Osteoblast (primary cell): ENCODE measurements around the gene DNAJB4. TPM values are rescaled to one million over a fixed set of nuclear protein-coding genes. Genes with fewer than 3 reads are reported as not detected.
"Not testable (repeated sequence)": the region's sequence is repeated elsewhere in the genome, so short reads cannot be mapped to it uniquely, and the experiment has no call there.

Experiments used
- DNase-seq: peaks from one replicate; pipeline ENCODE4 v3.0.0; 2011; ENCODE audit warnings: low spot score, mixed read lengths; ENCODE audit not compliant: insufficient read length; ENCODE audit errors: missing footprints
- H2AFZ ChIP-seq: 2 replicates; pipeline ENCODE4 v1.6.0; 2011; ENCODE audit warnings: mild to moderate bottlenecking, low read length
- H3K27ac ChIP-seq: 2 replicates; pipeline ENCODE4 v1.5.1; 2011; ENCODE audit warnings: mild to moderate bottlenecking, low read depth, low read length, moderate library complexity
- H3K27me3 ChIP-seq: 2 replicates; pipeline ENCODE4 v1.6.0; 2012; ENCODE audit warnings: mild to moderate bottlenecking, control low read depth, inconsistent platforms, low read length, moderate library complexity; ENCODE audit not compliant: insufficient read depth
- H3K36me3 ChIP-seq: 2 replicates; pipeline ENCODE4 v1.5.1; 2011; ENCODE audit warnings: mild to moderate bottlenecking, low read length, control low read depth, moderate library complexity; ENCODE audit not compliant: insufficient read depth
- H3K4me1 ChIP-seq: 2 replicates; pipeline ENCODE4 v1.5.1; 2011; ENCODE audit warnings: mild to moderate bottlenecking, low read length, control low read depth, moderate library complexity; ENCODE audit not compliant: insufficient read depth
- H3K4me2 ChIP-seq: 2 replicates; pipeline ENCODE4 v1.6.0; 2011; ENCODE audit warnings: mild to moderate bottlenecking, low read length; ENCODE audit not compliant: insufficient read depth
- H3K4me3 ChIP-seq: fragments of 200-600 bp; sonication (generic); 3 replicates; pipeline ENCODE4 v1.5.1; 2012; ENCODE audit warnings: mild to moderate bottlenecking, low read length, inconsistent platforms; ENCODE audit not compliant: insufficient read depth
- H3K79me2 ChIP-seq: 2 replicates; pipeline ENCODE4 v1.6.0; 2012; ENCODE audit warnings: mild to moderate bottlenecking, low read length, control low read depth, inconsistent platforms; ENCODE audit not compliant: insufficient read depth
- H3K9me3 ChIP-seq: 2 replicates; pipeline ENCODE4 v1.5.1; 2011; ENCODE audit warnings: low read depth, low read length, control low read depth
- H4K20me1 ChIP-seq: 2 replicates; pipeline ENCODE4 v1.6.0; 2012; ENCODE audit warnings: mild to moderate bottlenecking, low read length, control low read depth; ENCODE audit not compliant: insufficient read depth
- CTCF ChIP-seq: IDR thresholded peaks from 2 replicates; pipeline ENCODE4 v1.5.1; 2011; ENCODE audit warnings: mild to moderate bottlenecking, low read depth, low read length, moderate library complexity; ENCODE audit errors: extremely low read depth
- total RNA-seq: library from RNA; depleted of rRNA; stranded (reverse); fragments of >200 nt; gene quantifications from 2 replicates; pipeline ENCODE4 v1.2.3, GENCODE V29; 2012

The DNAJB4 gene
- total RNA-seq, 1 donor, result 46.7 TPM

DNA sequence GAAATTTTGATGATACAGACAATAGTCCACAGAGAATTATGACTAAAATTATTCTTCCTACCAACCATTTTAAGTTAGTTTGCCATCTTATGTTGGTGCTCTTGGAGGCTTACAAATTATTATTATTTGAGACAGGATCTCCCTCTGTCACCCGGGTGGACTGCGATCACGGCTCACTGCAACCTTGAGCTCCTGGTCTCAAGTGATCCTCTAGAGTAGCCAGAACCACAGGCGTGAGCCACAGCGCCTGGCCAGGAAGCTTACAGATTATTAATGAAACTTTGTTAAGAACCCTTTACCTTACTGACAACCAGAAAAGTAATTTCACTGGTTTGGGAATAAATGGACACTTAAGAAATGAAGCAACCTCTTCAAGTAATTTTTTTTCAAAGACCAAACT lies 8.0 kb upstream of the DNAJB4 start:
- no peak overlapping the region for H3K4me2 ChIP-seq
- no peak for TF ChIP-seq CTCF
- no peaks in the 10 kb centered on the region for H3K4me1 ChIP-seq
- peaks cover 3% of the 10 kb centered on the region for H3K36me3 ChIP-seq
- no peaks in the 10 kb centered on the region for H4K20me1 ChIP-seq
- no peak for DNase-seq
- no peak overlapping the region for H3K4me3 ChIP-seq
- H3K9me3 ChIP-seq, result no peaks in the 10 kb centered on the region
- no peaks in the 10 kb centered on the region for H3K27me3 ChIP-seq
- no peak overlapping the region for H3K27ac ChIP-seq
- H2AFZ ChIP-seq, result no peak overlapping the region
- H3K79me2 ChIP-seq, result peaks cover 56% of the 10 kb centered on the region

- not testable (repeated sequence) for H3K4me2 ChIP-seq, H3K27me3 ChIP-seq, DNase-seq, H2AFZ ChIP-seq, H3K4me3 ChIP-seq, H3K27ac ChIP-seq, H3K36me3 ChIP-seq, H3K9me3 ChIP-seq, H4K20me1 ChIP-seq
- Histone ChIP-seq H3K79me2 (peaks cover 43% of the 10 kb centered on the region), H3K4me1 (peaks cover 12% of the 10 kb centered on the region)
Observed at GRCh38 chr1:78000536-78000935, 4.2 kb upstream of the DNAJB4 start.

DNA sequence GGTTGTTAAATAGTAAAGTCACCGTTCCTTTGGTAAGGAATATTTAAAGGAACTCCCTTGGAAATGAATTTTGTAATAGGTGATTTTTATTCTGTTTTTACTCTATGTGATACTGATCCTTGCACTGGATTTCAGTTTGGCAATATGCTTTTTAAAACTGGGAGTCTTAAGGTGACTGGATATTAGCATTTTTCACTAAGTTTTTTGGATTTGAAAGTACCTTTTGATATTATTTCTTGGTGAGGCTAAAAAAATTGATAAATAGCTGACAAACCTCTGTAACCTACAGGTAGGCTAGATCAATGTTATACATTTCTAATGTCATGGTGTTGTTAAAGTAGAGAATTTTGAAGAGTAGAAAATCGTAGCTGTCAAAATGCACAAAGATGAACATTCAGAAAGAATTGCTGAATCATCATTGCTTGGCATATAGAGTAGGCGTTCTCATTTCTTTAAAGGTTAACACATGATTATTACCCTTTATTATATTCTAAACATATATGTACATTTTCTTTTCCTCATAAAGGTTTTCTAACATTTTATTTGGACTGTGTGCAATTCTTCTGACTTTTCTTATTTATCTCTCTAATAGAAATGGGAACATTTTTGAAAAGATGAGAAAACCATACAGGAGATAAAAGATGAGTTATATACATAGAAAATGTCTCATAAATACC lies 1.5 kb upstream of the DNAJB4 start:
- no peaks in the 10 kb centered on the region for H3K27me3 ChIP-seq
- peak overlapping the region; percentile 86 for H3K4me3 ChIP-seq
- H3K9me3 ChIP-seq, result no peaks in the 10 kb centered on the region
- H3K27ac ChIP-seq, result peak overlapping the region; percentile 97
- peaks cover 18% of the 10 kb centered on the region for H3K4me1 ChIP-seq
- H4K20me1 ChIP-seq, result peaks cover 20% of the 10 kb centered on the region
- H3K4me2 ChIP-seq, result peak overlapping the region; percentile 95
- H2AFZ ChIP-seq, result no peak overlapping the region
- DNase-seq, result no peak
- TF ChIP-seq CTCF, result no peak
- peaks cover 5% of the 10 kb centered on the region for H3K36me3 ChIP-seq
- H3K79me2 ChIP-seq, result peaks cover 53% of the 10 kb centered on the region

- Histone ChIP-seq H3K4me3 (peak overlapping the region; percentile 86), H3K36me3 (peaks cover 7% of the 10 kb centered on the region), H3K4me2 (peak overlapping the region; percentile 95), H3K79me2 (peaks cover 58% of the 10 kb centered on the region), H3K9me3 (no peaks in the 10 kb centered on the region), H3K27me3 (no peaks in the 10 kb centered on the region), H3K27ac (peak overlapping the region; percentile 97), H2AFZ (peak overlapping the region; percentile 78), H4K20me1 (peaks cover 22% of the 10 kb centered on the region), H3K4me1 (peaks cover 20% of the 10 kb centered on the region)
- DNase-seq, result no peak
- TF ChIP-seq CTCF, result no peak
Observed at GRCh38 chr1:78003882-78004718, 639 bp upstream of the DNAJB4 start.
